MCF 10A (cell line): ENCODE results near the gene NOP53. TPM values are rescaled to one million over a fixed set of nuclear protein-coding genes. Genes with fewer than 3 reads are reported as not detected.

Experiments
- BruUV-seq: library from RNA; stranded (reverse); fragments of 400-500 nt; replicated peaks from 2 replicates; lab custom pipeline; 2021; lab: Mats Ljungman, UMichigan
- CTCF ChIA-PET: fragments of 300-600 bp; sonication (Branson Sonifier 250); formaldehyde crosslinking; extraction: SDS; loops from one replicate; lab custom pipeline; 2021; ENCODE audit warnings: antibody characterized with exemption, inconsistent platforms; lab: Yijun Ruan, JAX
- POLR2A ChIA-PET: fragments of 300-600, 350-650 bp; sonication (Branson Sonifier 250); formaldehyde crosslinking; extraction: SDS; loops from one replicate; lab custom pipeline; 2020; ENCODE audit warnings: antibody characterized with exemption, inconsistent platforms; lab: Yijun Ruan, JAX
- DNase-seq: peaks from one replicate; pipeline ENCODE4 v3.0.0-alpha.2; 2018; ENCODE audit not compliant: unreplicated experiment
- H3K27ac Mint-ChIP-seq: one replicate; pipeline ENCODE4 v1.8.0; 2022; ENCODE audit warnings: mild to moderate bottlenecking, low read depth, mixed read lengths; ENCODE audit not compliant: unreplicated experiment
- H3K27me3 Mint-ChIP-seq: one replicate; pipeline ENCODE4 v1.8.0; 2022; ENCODE audit warnings: mixed read lengths; ENCODE audit not compliant: insufficient read depth, unreplicated experiment
- H3K36me3 Mint-ChIP-seq: one replicate; pipeline ENCODE4 v1.8.0; 2022; ENCODE audit warnings: mild to moderate bottlenecking, moderate library complexity, mixed read lengths; ENCODE audit not compliant: insufficient read depth, unreplicated experiment
- H3K4me1 Mint-ChIP-seq: one replicate; pipeline ENCODE4 v1.8.0; 2022; ENCODE audit warnings: mixed read lengths; ENCODE audit not compliant: insufficient read depth, unreplicated experiment
- H3K4me3 Mint-ChIP-seq: one replicate; pipeline ENCODE4 v1.8.0; 2022; ENCODE audit warnings: mild to moderate bottlenecking, moderate library complexity, mixed read lengths; ENCODE audit not compliant: unreplicated experiment
- H3K9me3 Mint-ChIP-seq: one replicate; pipeline ENCODE4 v1.8.0; 2022; ENCODE audit warnings: mixed read lengths; ENCODE audit not compliant: unreplicated experiment
- CTCF ChIP-seq: fragments of 200-600 bp; IDR thresholded peaks from one replicate; pipeline ENCODE4 v1.8.0; 2022; ENCODE audit warnings: antibody characterized with exemption, mild to moderate bottlenecking; ENCODE audit not compliant: unreplicated experiment
- intact Hi-C: fragments of 100-400 bp; cut with micrococcal nuclease; formaldehyde crosslinking; loops from 2 replicates; pipeline ENCODE4 v1.14.1; 2022
- total RNA-seq: library from RNA; stranded (reverse); gene quantifications from 2 replicates; pipeline ENCODE4 v1.2.3, GENCODE V29; 2022

NOP53 gene
- total RNA-seq, 1 experiment from 2014 or later = 211 TPM

GRCh38 chr19:47756627-47756929 is 11.2 kb downstream of the NOP53 start:
- CTCF ChIA-PET = interaction anchor here (0.6 to 1.4 kb wide), 3 partner anchors 9 to 1481 kb away, joined by 3 to 4 read pairs (median 3); no protein-coding TSS in a partner anchor
- no peak overlapping the region for H3K27ac Mint-ChIP-seq

GRCh38 chr19:47756953-47757608 is 11.7 kb downstream of the NOP53 start:
- POLR2A ChIA-PET = interaction anchor here (1.3 to 2.4 kb wide), 3 partner anchors 10 to 44 kb away, joined by 3 to 8 read pairs (median 4); partner anchors contain the start of genes EHD2 and NOP53
- Mint-ChIP-seq H3K9me3 (no peaks in the 10 kb centered on the region), H3K27ac (no peak overlapping the region), H3K4me3 (no peak overlapping the region), H3K4me1 (no peaks in the 10 kb centered on the region), H3K36me3 (peaks cover 47% of the 10 kb centered on the region), H3K27me3 (no peaks in the 10 kb centered on the region)
- BruUV-seq = no TSS peak
- DNase-seq = no peak
- no peak for TF ChIP-seq CTCF
- CTCF ChIA-PET = interaction anchor here (0.6 to 1.4 kb wide), 3 partner anchors 8 to 1480 kb away, joined by 3 to 4 read pairs (median 3); no protein-coding TSS in a partner anchor
- intact Hi-C loops = no loop called here

More at GRCh38 chr19:47756627-47756929, 11.2 kb downstream of the NOP53 start:
- POLR2A ChIA-PET = interaction anchor here (1.3 to 2.4 kb wide), 3 partner anchors 9 to 44 kb away, joined by 3 to 8 read pairs (median 4); partner anchors contain the start of genes EHD2 and NOP53
- no peak for DNase-seq
- Mint-ChIP-seq H3K4me3 (no peak overlapping the region), H3K4me1 (no peaks in the 10 kb centered on the region), H3K27me3 (no peaks in the 10 kb centered on the region), H3K9me3 (no peaks in the 10 kb centered on the region), H3K36me3 (peaks cover 48% of the 10 kb centered on the region)
- intact Hi-C loops = no loop called here
- no peak for TF ChIP-seq CTCF
- no TSS peak for BruUV-seq

- POLR2A ChIA-PET = interaction anchor here (0.7 to 2.4 kb wide), 3 partner anchors 10 to 122 kb away, joined by 3 to 8 read pairs (median 4); partner anchors contain the start of gene NOP53
- DNase-seq = no peak
- H3K9me3 Mint-ChIP-seq = no peaks in the 10 kb centered on the region
- intact Hi-C loops = no loop called here
- TF ChIP-seq CTCF = no peak
- no peak overlapping the region for H3K4me3 Mint-ChIP-seq
- no peaks in the 10 kb centered on the region for H3K4me1 Mint-ChIP-seq
- no peaks in the 10 kb centered on the region for H3K27me3 Mint-ChIP-seq
- no TSS peak for BruUV-seq
- CTCF ChIA-PET = interaction anchor here (0.6 to 1.4 kb wide), 4 partner anchors 32 to 49 kb away, joined by 3 to 4 read pairs (median 4); partner anchors contain the start of gene EHD2
- peaks cover 39% of the 10 kb centered on the region for H3K36me3 Mint-ChIP-seq
- no peak overlapping the region for H3K27ac Mint-ChIP-seq
Observed at GRCh38 chr19:47757617-47758442, 12.5 kb downstream of the NOP53 start.

GRCh38 chr19:47758443-47758804 is 13.1 kb downstream of the NOP53 start:
- H3K27me3 Mint-ChIP-seq = no peaks in the 10 kb centered on the region
- CTCF ChIA-PET = interaction anchor here (0.6 to 1.4 kb wide), 4 partner anchors 10 to 105 kb away, joined by 3 to 5 read pairs (median 4); partner anchors contain the start of gene EHD2
- no peak for DNase-seq

More at GRCh38 chr19:47758443-47758804, 13.1 kb downstream of the NOP53 start:
- Mint-ChIP-seq H3K4me1 (no peaks in the 10 kb centered on the region), H3K27ac (no peak overlapping the region), H3K9me3 (no peaks in the 10 kb centered on the region), H3K4me3 (no peak overlapping the region), H3K36me3 (peaks cover 33% of the 10 kb centered on the region)
- POLR2A ChIA-PET = interaction anchor here (0.7 to 1.5 kb wide), 3 partner anchors 11 to 122 kb away, joined by 3 to 6 read pairs (median 4); partner anchors contain the start of gene NOP53
- no peak for TF ChIP-seq CTCF
- intact Hi-C loops = no loop called here
- no TSS peak for BruUV-seq
